AG04449 (cell line): ENCODE data around the gene ARHGAP22.

Experiments
- CTCF ChIA-PET: fragments of 350-600 bp; formaldehyde crosslinking; extraction: SDS; loops from one replicate; lab custom pipeline; 2021; ENCODE audit warnings: antibody characterized with exemption; lab: Yijun Ruan, JAX
- POLR2A ChIA-PET: fragments of 400-600, 350-600 bp; formaldehyde crosslinking; extraction: SDS; loops from one replicate; lab custom pipeline; 2020; ENCODE audit warnings: antibody characterized with exemption, inconsistent platforms; lab: Yijun Ruan, JAX
- DNase-seq: peaks from one replicate; pipeline ENCODE4 v3.0.0-alpha.2; 2010; ENCODE audit warnings: low read depth, low spot score
- H3K4me3 ChIP-seq: 2 replicates; pipeline ENCODE4 v1.5.1; 2011; ENCODE audit warnings: low read depth, mild to moderate bottlenecking, control low read depth, low read length
- CTCF ChIP-seq: IDR thresholded peaks from one replicate; pipeline ENCODE4 v1.5.1; 2011; ENCODE audit warnings: mild to moderate bottlenecking, moderate library complexity, low read length, control low read depth, inconsistent platforms; ENCODE audit not compliant: insufficient read depth; ENCODE audit errors: missing control alignments

Gene ARHGAP22

GRCh38 chr10:48614481-48615390 is 9.9 kb upstream of the ARHGAP22 start:
- ChIA-PET CTCF (interaction anchor here (0.7 to 5.8 kb wide), 12 partner anchors 8 to 90 kb away, joined by 3 to 62 read pairs (median 3); partner anchors contain the start of gene ARHGAP22), POLR2A (no interaction called here)
- TF ChIP-seq CTCF, result peak; percentile 1
- H3K4me3 ChIP-seq, result no peak overlapping the region
- no peak for DNase-seq

- POLR2A ChIA-PET, result interaction anchor here (1.0 kb wide), 1 partner anchor 24 kb away, joined by 3 read pairs; no protein-coding TSS in a partner anchor
- CTCF ChIA-PET, result interaction anchor here (2.6 to 8.7 kb wide), 2 partner anchors 11 to 44 kb away, joined by 7 to 124 read pairs; no protein-coding TSS in a partner anchor
Measured at GRCh38 chr10:48613016-48613415, 8.1 kb upstream of the ARHGAP22 start.

GRCh38 chr10:48612236-48612943 is 7.5 kb upstream of the ARHGAP22 start:
- no peak for TF ChIP-seq CTCF
- no peak overlapping the region for H3K4me3 ChIP-seq
- DNase-seq, result no peak
- ChIA-PET POLR2A (interaction anchor here (0.7 to 1.0 kb wide), 2 partner anchors 13 to 23 kb away, joined by 3 read pairs; no protein-coding TSS in a partner anchor), CTCF (interaction anchor here (0.7 to 8.7 kb wide), 3 partner anchors 9 to 45 kb away, joined by 3 to 124 read pairs (median 7); no protein-coding TSS in a partner anchor)

More at GRCh38 chr10:48613016-48613415, 8.1 kb upstream of the ARHGAP22 start:
- DNase-seq, result no peak
- TF ChIP-seq CTCF, result no peak
- H3K4me3 ChIP-seq, result no peak overlapping the region

- no peak for DNase-seq
- CTCF ChIA-PET, result interaction anchor here (0.7 to 8.7 kb wide), 8 partner anchors 9 to 61 kb away, joined by 3 to 124 read pairs (median 3); no protein-coding TSS in a partner anchor
- TF ChIP-seq CTCF, result no peak
- POLR2A ChIA-PET, result no interaction called here
- H3K4me3 ChIP-seq, result no peak overlapping the region
Measured at GRCh38 chr10:48611133-48611532, 6.3 kb upstream of the ARHGAP22 start.

- POLR2A ChIA-PET, result no interaction called here
- CTCF ChIA-PET, result interaction anchor here (0.7 to 8.7 kb wide), 9 partner anchors 10 to 60 kb away, joined by 3 to 124 read pairs (median 3); no protein-coding TSS in a partner anchor
- no peak for DNase-seq
- no peak for TF ChIP-seq CTCF
- H3K4me3 ChIP-seq, result no peak overlapping the region
Measured at GRCh38 chr10:48610585-48611093, 5.8 kb upstream of the ARHGAP22 start.
